ENCODE measurements around the gene HLA-DMB.

HLA-DMB gene

DNA sequence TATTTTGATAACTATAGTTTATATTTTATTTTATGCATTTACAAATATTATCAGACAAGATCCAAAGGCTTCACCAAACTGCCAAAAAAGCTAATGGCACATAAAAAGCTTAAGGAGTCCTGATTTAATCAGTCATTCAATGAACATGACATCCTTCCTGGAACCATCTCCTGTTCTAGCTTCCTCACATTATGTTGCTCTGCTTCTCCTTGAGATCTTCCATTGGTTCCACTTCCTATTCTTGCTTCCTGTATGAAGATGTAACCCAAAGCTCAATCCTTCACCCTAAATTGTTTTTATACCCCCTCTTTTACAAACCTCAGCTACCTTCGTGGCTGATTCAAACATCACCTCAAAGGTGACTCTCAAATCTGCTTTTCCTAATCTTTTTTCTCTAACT lies 23.0 kb upstream of the HLA-DMB start:
- CTCF ChIA-PET, result interaction anchor here (0.7 to 1.5 kb wide), 2 partner anchors 10 to 280 kb away, joined by 3 to 10 read pairs; partner anchors contain the start of gene HLA-DMA
- no peak overlapping the region for H3K27ac ChIP-seq
- POLR2A ChIA-PET (ENCODE audit: low non-redundant PET), result no interaction called here
- TF ChIP-seq, protein P1, sequence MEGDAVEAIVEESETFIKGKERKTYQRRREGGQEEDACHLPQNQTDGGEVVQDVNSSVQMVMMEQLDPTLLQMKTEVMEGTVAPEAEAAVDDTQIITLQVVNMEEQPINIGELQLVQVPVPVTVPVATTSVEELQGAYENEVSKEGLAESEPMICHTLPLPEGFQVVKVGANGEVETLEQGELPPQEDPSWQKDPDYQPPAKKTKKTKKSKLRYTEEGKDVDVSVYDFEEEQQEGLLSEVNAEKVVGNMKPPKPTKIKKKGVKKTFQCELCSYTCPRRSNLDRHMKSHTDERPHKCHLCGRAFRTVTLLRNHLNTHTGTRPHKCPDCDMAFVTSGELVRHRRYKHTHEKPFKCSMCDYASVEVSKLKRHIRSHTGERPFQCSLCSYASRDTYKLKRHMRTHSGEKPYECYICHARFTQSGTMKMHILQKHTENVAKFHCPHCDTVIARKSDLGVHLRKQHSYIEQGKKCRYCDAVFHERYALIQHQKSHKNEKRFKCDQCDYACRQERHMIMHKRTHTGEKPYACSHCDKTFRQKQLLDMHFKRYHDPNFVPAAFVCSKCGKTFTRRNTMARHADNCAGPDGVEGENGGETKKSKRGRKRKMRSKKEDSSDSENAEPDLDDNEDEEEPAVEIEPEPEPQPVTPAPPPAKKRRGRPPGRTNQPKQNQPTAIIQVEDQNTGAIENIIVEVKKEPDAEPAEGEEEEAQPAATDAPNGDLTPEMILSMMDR (conservative IDR thresholded peaks at IDR 0.05; ENCODE audit: low read depth), result no peak
- no peak for DNase-seq (ENCODE audit: low spot score)

DNA sequence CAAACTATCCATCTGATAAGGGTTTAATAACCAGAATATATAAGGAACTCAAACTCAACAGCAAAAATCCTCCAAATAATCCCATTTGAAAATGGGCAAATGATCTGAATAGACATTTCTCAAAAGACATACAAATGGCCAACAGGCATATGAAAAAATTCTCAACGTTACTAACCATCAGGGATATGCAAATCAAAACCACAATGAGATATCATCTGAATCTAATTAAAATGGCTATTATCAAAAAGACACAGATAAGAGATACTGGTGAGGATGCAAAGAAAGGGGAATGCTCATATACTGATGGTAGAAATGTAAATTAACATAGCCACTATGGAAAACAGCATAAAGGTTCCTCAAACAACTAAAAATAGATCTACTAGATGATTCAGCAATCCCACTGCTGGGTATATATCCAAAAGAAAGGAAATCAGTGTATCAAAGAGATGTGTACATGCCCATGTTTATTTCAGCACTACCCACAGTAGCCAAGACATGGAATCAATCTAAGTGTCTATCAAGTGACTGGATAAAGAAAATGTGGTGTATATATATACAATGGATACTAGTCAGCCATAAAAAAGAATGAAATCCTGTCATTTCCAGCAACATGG lies 21.5 kb upstream of the HLA-DMB start:
- POLR2A ChIA-PET (ENCODE audit: low non-redundant PET), result no interaction called here
- no peak overlapping the region for H3K27ac ChIP-seq
- CTCF ChIA-PET, result interaction anchor here (0.7 to 1.5 kb wide), 2 partner anchors 9 to 50 kb away, joined by 4 to 10 read pairs; partner anchors contain the start of gene HLA-DMA
- TF ChIP-seq, protein P1 (conservative IDR thresholded peaks at IDR 0.05; ENCODE audit: low read depth), result no peak
- no peak for DNase-seq (ENCODE audit: low spot score)

DNA sequence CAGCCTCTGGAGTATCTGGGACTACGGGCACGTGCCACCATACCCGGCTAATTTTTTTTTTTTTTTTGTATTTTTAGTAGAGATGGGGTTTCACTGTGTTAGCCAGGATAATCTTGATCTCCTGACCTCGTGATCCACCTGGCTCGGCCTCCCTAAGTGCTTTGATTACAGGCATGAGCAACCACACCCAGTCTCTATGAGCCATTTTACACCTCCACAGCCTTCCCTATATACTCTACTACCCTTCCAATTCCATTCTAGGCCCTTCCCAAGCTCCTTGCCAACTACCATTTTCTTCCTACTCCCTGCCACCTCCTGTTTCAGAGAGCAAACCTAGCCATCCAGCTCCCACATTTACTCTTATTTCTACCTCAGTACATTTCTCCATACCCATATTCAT lies 19.7 kb upstream of the HLA-DMB start:
- POLR2A ChIA-PET (ENCODE audit: low non-redundant PET), result no interaction called here
- CTCF ChIA-PET, result no interaction called here

DNA sequence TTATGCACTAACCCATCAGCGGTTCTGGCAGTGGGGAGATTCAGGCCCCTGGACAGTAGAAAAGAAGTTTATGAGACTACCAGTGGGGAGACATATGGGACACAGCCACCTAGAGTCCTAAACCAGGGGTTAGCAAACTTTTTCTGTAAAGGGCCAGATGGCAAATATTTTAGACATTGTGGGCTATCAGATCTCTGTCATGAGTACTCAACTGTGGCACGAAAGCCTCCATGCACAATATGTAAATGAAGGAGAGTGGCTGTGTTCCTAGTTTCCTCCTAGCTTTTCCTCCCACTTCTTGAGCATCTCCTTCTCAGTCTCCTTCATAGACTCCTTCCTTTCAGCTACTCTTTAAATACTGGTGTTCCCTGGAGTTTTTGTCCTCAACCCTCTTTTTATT lies 15.3 kb upstream of the HLA-DMB start:
- ChIA-PET CTCF (interaction anchor here (1.4 kb wide), 1 partner anchor 11 kb away, joined by 3 read pairs; no protein-coding TSS in a partner anchor), POLR2A (ENCODE audit: low non-redundant PET) (no interaction called here)
- no peak for DNase-seq (ENCODE audit: low spot score)
- H3K27ac ChIP-seq, result no peak overlapping the region
- TF ChIP-seq, protein P1 (conservative IDR thresholded peaks at IDR 0.05; ENCODE audit: low read depth), result no peak

More for the DNA sequence above, 19.7 kb upstream of the HLA-DMB start:
- TF ChIP-seq, protein P1 (conservative IDR thresholded peaks at IDR 0.05; ENCODE audit: low read depth), result no peak
- no peak for DNase-seq (ENCODE audit: low spot score)
- no peak overlapping the region for H3K27ac ChIP-seq

DNA sequence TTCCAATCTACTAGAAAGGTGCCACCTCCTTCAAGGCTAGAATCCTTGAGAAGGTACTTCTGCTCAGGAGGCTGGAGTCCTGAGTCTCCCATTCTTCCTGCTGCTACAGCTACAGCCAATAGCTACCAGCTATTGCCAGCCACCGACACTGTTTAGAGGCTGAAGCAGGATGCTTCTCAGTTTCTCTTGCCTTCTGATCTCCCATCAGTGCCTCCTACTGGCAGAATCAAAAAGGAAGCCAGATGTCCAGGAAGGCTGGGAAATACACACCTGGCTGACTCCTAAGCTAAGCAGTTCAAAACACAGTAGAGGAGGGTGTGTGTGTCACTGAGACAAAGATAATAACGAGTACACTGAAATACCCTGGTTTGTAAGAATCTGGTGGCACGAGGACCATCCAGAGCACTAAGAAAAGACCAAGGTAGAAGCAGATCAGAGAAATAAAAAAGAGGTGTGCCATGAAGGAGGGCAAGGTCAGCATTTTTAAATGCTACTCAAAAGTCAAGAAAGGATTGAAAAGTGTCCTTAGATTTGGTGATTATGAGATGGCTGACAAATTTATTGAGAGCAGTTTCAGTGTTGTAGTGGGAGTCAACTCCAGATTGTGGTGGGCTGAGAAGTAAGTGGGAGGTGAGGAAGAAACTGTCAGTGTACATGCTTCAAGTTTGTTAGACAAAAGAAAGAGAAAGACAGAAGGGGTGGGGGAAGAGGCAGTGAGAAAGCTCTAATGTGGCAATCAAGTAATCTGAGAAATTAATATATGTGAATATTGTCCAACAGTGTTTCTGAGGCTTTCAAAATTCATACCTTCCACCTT lies 14.4 kb upstream of the HLA-DMB start:
- ChIA-PET CTCF (interaction anchor here (0.6 to 1.4 kb wide), 3 partner anchors 13 to 87 kb away, joined by 3 to 4 read pairs (median 4); partner anchors contain the start of gene BRD2), POLR2A (ENCODE audit: low non-redundant PET) (interaction anchor here (0.7 kb wide), 1 partner anchor 65 kb away, joined by 5 read pairs; no protein-coding TSS in a partner anchor)
- TF ChIP-seq, protein P1 (conservative IDR thresholded peaks at IDR 0.05; ENCODE audit: low read depth), result no peak
- no peak overlapping the region for H3K27ac ChIP-seq
- no peak for DNase-seq (ENCODE audit: low spot score)

DNA sequence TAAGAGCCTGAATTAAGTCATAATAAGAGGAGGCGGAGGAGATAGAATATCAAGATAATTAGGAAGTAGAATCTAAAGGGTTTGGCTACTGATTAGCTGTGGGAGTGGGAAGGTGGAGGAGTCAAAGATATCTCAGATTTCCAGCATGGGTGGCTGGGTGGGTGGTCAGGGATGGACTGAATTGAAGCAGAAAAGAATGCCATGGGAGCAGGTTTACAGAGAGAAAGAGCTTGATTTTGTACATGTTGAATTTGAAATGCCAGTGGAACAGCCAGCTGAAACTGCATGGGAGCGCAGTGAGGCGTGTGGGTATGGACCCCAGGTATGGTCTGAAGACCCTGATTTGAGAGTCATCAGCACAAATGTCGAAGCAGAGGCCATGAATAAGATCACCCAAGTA lies 13.4 kb upstream of the HLA-DMB start:
- TF ChIP-seq, protein P1 (conservative IDR thresholded peaks at IDR 0.05; ENCODE audit: low read depth), result no peak
- no peak for DNase-seq (ENCODE audit: low spot score)
- no peak overlapping the region for H3K27ac ChIP-seq
- POLR2A ChIA-PET (ENCODE audit: low non-redundant PET), result no interaction called here
- CTCF ChIA-PET, result interaction anchor here (0.8 to 1.7 kb wide), 4 partner anchors 9 to 1183 kb away, joined by 3 to 10 read pairs (median 4); partner anchors contain the start of gene BRD2

All from RWPE1 (cell line).